ENCODE measurements around the gene OXSR1.

DNA sequence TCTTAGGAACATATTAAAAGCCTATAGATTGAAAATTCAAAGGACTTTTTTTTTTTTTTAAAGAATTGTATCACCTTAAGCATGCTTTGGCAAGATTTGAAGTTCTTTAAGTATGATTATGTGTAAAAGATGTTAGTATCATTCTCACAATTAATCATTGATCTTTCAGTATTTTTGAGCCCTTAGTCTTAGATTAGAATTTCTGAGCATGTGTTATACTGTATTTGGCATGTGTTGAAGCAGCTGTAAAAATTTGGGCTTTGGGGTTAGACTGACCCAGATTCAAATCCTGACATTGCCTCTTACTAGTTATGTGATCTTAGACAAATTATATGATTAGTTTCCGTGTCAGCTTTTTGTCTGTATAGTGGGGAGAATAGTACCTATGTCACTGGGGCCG is 6.3 kb downstream of the OXSR1 start:
- TF ChIP-seq TAF1 (IDR thresholded peaks at IDR 0.05; ENCODE audit: borderline replicate concordance, insufficient read depth, low read length): no peak
- TF ChIP-seq, protein P1, sequence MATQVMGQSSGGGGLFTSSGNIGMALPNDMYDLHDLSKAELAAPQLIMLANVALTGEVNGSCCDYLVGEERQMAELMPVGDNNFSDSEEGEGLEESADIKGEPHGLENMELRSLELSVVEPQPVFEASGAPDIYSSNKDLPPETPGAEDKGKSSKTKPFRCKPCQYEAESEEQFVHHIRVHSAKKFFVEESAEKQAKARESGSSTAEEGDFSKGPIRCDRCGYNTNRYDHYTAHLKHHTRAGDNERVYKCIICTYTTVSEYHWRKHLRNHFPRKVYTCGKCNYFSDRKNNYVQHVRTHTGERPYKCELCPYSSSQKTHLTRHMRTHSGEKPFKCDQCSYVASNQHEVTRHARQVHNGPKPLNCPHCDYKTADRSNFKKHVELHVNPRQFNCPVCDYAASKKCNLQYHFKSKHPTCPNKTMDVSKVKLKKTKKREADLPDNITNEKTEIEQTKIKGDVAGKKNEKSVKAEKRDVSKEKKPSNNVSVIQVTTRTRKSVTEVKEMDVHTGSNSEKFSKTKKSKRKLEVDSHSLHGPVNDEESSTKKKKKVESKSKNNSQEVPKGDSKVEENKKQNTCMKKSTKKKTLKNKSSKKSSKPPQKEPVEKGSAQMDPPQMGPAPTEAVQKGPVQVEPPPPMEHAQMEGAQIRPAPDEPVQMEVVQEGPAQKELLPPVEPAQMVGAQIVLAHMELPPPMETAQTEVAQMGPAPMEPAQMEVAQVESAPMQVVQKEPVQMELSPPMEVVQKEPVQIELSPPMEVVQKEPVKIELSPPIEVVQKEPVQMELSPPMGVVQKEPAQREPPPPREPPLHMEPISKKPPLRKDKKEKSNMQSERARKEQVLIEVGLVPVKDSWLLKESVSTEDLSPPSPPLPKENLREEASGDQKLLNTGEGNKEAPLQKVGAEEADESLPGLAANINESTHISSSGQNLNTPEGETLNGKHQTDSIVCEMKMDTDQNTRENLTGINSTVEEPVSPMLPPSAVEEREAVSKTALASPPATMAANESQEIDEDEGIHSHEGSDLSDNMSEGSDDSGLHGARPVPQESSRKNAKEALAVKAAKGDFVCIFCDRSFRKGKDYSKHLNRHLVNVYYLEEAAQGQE (IDR thresholded peaks at IDR 0.05; ENCODE audit: insufficient read depth in 1 of 2, low read depth in 2 of 2, low read length in 2 of 2): no peak
- no peak for TF ChIP-seq SIN3A (IDR thresholded peaks at IDR 0.05; ENCODE audit: borderline replicate concordance, insufficient read depth, low read length)
